Smooth muscle cell of the brain vasculature (primary cell): ENCODE data around the gene SERP1.
A peak's percentile ranks its signal among the peaks of the same experiment; 100 is the strongest.
"Not testable (repeated sequence)": the region's sequence is repeated elsewhere in the genome, so short reads cannot be mapped to it uniquely, and the experiment has no call there.

Source experiments
- DNase-seq: peaks from one replicate; pipeline ENCODE4 v3.0.0-alpha.2; 2012; ENCODE audit warnings: low read depth, low spot score

Gene SERP1

GRCh38 chr3:150538324-150539208 is 7.7 kb downstream of the SERP1 start:
- no peak for DNase-seq

GRCh38 chr3:150535204-150535603 is 11.1 kb downstream of the SERP1 start:
- DNase-seq, result no peak

- no peak for DNase-seq
Measured at GRCh38 chr3:150531775-150532174, 14.5 kb downstream of the SERP1 start.

- DNase-seq, result peak; percentile 12
Measured at GRCh38 chr3:150528354-150528797, 17.9 kb downstream of the SERP1 start.

- DNase-seq, result no peak
Measured at GRCh38 chr3:150527464-150528255, 18.6 kb downstream of the SERP1 start.

GRCh38 chr3:150523538-150523937 is 22.8 kb downstream of the SERP1 start:
- DNase-seq, result no peak

- no peak for DNase-seq
Measured at GRCh38 chr3:150521463-150521862, 24.8 kb downstream of the SERP1 start.

- no peak for DNase-seq
Measured at GRCh38 chr3:150520408-150520807, 25.9 kb downstream of the SERP1 start.

- DNase-seq, result no peak
Measured at GRCh38 chr3:150519026-150519425, 27.3 kb downstream of the SERP1 start.

GRCh38 chr3:150515210-150515609 is 31.1 kb downstream of the SERP1 start:
- no peak for DNase-seq

- DNase-seq, result no peak
Measured at GRCh38 chr3:150511122-150511821, 35.0 kb downstream of the SERP1 start.

- DNase-seq, result no peak
Measured at GRCh38 chr3:150509780-150510179, 36.5 kb downstream of the SERP1 start.

- no peak for DNase-seq
Measured at GRCh38 chr3:150508401-150508800, 37.9 kb downstream of the SERP1 start.

GRCh38 chr3:150504483-150504882 is 41.8 kb downstream of the SERP1 start:
- no peak for DNase-seq

GRCh38 chr3:150503402-150504099 is 42.7 kb downstream of the SERP1 start:
- no peak for DNase-seq

GRCh38 chr3:150500960-150501359 is 45.3 kb downstream of the SERP1 start:
- DNase-seq, result not testable (repeated sequence)

GRCh38 chr3:150497956-150498355 is 48.3 kb downstream of the SERP1 start:
- no peak for DNase-seq

GRCh38 chr3:150495563-150496168 is 50.6 kb downstream of the SERP1 start:
- DNase-seq, result peak; percentile 40

- DNase-seq, result no peak
Measured at GRCh38 chr3:150495149-150495548, 51.1 kb downstream of the SERP1 start.

- no peak for DNase-seq
Measured at GRCh38 chr3:150494411-150494977, 51.8 kb downstream of the SERP1 start.
